HG03378 (cell line): ENCODE measurements around the gene PPP1R26.
A peak's percentile ranks its signal among the peaks of the same experiment; 100 is the strongest.

Source experiments
- ATAC-seq: cut with Tn5 transposase; IDR thresholded peaks from one replicate; pipeline ENCODE4 v1.9.1; 2021; ENCODE audit warnings: mild to moderate bottlenecking, moderate library complexity; ENCODE audit not compliant: unreplicated experiment

The PPP1R26 gene

GRCh38 chr9:135486267-135487065 is 6.9 kb downstream of the PPP1R26 start:
- no peak for ATAC-seq

GRCh38 chr9:135487281-135488012 is 7.9 kb downstream of the PPP1R26 start:
- ATAC-seq: no peak

DNA sequence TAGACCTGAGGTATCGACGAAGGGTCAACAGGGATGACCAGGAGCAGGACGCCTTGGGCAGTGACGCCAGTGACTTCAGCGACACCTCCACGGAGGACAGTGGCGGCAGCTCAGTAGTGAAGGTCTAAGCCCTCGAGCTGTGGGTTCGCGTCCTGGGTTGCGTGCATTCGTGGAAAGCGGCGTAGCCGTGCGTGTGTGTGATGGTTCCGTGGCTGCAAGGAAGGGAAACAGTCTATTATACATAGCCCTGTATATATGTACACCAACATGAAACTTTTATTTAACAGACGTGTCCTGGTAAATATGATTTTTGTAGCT is 8.4 kb downstream of the PPP1R26 start:
- no peak for ATAC-seq

DNA sequence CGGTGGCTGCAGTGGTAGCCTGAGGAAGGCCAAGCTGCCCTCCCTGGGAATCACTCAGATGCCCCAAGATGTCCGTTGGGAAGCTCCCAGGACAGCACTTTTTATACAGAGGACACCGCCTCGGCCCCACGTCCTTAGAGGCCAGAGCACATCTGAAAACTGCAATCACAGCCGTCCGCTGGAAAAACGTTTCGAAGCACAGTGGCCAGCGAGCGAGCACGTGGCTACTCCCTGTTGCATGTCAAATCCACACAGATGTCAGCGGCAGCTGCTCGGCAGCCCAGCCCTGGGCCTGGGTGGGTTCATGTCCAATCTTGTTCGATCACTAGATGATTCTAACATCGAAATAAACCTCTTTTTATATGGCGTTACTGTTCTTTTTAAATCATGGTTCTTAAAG is 8.9 kb downstream of the PPP1R26 start:
- ATAC-seq: no peak

GRCh38 chr9:135489188-135489906 is 9.8 kb downstream of the PPP1R26 start:
- ATAC-seq: no peak

DNA sequence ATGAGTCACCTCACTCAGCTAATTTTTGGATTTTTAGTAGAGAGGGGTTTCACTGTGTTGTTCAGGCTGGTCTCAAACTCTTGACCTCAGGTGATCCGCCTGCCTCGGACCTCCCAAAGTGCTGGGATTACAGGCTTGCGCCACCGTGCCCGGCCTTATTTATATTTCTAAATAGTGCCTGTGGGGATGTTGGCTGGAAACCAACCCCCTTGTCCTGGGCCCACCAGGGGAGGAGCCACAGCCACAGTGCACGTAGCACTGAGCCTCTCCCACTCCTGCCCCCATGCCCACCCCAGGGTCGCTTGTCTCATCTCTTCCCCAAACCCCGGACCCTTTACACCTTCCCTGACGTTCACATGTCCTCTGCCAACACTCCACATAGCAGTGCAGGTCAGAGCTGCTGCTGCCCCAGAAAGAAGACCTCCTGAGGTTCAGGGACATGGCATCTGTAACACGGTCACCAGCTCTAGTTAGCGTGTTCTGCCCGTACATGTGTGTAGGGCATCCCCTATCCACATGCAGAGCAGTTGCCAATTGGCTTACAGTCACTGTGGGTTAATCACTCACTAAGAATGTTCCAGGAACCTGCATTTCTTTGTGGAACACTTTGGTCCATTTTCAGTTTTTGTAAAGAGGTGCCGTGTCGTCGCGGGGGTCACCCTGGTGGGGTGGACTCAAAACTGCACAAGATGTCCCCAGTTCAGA is 10.7 kb downstream of the PPP1R26 start:
- no peak for ATAC-seq

DNA sequence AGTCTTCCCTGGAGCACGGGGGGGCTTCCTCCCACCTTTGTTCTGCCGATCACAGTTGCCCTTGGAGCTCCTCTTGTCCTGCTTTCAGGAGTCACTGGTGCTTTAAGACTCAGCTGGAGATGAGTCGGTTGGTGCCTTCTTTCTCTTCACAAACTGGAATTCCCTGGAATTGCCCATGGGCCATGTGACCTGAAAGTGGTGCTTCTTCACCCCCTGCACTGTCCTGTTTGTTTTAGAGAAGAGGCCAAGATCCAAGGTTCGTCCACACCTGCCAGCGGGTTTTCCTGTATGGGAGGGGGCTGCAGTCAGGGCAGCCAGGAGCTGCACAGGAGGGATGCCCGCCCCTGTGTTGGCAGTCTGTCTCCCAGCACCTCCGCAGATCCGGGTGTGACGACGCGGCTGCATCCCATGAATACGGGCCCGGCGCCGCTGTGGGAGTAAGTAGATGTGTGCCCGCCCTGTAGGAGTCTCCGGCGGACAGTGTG is 11.4 kb downstream of the PPP1R26 start:
- ATAC-seq: no peak

GRCh38 chr9:135491764-135492163 is 12.2 kb downstream of the PPP1R26 start:
- no peak for ATAC-seq

GRCh38 chr9:135492886-135493669 is 13.5 kb downstream of the PPP1R26 start:
- ATAC-seq: no peak

DNA sequence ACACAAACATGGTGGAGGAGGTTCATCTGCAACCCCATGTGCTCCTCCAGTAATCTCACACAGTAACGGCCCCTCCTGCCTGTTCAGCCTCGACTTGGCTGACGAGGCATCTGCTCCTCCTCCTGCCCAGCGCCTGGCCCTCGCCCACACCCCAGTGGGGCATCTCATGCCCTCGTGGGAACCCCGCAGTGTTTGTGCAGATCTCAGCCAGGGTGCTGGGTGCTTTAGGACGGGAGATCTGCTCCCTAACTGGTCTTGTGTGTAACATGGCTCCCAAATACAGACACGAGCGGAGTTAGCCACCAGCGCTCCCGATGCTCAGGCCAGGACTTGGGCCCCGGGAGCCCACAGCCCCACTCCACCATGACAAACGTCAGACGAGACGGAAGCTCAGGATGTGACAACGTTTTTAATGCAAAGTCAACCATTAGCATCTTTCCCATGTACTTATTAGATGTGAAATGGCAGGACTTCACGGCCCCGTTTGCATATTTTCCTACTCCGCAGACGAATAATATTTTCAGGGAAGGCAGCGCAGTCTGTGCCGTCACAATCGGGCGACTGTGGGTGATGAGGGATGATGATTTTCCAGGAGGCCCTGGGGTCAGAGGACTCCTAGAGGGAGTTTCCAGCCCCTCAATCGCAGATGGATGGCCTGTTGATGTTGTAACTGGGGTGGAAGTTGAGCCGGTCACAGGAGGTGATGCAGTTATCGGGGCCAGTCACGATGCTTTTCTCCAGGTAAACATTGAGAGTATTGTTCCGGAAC is 15.4 kb downstream of the PPP1R26 start:
- no peak for ATAC-seq

DNA sequence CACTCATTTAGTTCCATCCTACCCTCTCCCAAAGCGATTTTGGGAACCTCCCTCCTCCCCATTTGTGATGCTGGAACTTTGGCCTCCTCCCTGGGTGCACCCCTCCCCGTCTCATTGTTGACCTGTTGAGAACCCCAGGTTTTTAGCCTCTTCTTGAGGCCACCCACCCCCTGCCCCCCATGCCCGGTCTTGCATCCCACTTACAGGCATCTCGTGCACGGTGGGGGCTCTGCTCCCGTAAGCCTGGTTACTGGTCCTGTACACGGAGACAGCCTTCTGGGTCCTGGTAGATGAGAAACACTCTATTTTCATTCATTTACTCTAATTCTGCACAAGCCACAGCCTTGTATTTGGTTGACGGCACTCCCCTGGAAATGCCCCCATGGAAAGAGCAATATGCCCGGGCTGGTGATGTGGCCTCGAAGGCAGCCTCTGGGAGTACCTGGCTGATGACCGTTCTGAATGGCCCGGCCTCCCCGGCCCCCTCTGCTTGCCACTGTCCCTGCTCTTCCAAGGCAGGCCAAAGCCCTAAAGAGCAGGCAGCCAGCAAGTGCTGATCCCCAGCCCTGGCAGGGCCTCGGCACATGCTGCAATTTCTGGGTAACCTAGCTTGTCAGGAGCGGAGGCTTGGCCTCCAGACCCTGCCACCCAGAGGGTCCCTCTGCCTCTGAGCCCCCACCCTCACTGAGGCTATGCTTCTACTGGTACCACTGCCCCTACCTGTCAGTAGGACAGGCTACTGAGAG is 19.0 kb downstream of the PPP1R26 start:
- ATAC-seq: no peak

DNA sequence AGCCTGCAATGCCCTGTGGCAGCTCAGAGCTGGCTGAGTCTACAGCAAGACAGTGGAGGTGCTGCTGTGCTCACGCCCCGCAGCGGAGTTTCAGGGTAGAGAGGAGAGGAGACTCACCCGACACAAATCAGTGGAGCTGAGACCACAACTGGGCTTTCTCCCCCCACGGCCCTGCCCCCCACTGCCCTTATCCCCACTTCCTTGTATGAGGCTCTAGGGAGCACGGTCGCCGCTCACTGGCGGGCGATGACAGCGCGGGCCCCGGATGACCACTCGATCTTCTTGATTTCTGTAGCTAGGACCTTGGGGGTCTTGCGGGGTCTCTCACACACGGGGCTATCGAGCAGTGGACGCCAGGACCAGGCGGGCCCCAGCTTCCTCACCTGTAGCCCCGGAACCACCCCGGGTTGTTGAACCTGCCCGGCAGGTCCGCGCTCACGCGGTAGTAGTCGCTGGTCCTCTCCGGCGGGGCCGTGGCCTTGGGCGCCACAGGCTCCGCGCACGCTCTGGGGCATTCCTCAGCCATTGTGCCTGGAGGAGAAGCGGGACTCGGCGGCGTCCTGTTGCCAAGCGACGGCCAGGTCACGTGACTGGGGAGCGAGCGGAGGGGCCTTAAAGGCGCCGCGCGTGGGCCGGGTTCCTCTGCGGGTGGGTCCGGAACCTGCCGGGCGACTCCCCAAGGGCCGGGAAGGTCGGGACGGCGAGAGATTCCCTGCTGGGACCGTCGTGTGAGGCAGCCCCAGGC is 19.9 kb downstream of the PPP1R26 start:
- peak; percentile 36 for ATAC-seq

DNA sequence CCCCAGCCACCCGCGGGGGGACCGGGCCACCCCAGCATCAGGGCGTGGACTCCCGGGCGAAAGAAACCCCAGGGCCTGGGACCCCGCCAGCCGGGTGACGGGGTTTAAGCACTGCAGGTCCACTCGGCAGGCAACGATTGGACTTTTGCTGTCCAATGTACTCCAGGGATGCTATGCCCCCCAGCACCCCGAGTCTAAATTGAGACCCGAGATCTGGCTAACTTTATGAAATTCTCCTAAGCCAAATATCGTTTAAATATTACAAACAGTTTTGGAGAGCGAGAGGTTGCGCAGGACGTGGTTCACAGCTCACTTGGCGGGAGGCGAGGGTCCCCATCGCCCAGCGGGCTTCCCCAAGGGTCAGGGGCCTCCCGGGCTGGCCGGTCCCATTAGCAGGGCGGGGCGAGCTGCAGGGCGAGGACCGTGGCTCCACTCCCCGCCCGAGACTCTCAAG is 20.5 kb downstream of the PPP1R26 start:
- ATAC-seq: no peak

DNA sequence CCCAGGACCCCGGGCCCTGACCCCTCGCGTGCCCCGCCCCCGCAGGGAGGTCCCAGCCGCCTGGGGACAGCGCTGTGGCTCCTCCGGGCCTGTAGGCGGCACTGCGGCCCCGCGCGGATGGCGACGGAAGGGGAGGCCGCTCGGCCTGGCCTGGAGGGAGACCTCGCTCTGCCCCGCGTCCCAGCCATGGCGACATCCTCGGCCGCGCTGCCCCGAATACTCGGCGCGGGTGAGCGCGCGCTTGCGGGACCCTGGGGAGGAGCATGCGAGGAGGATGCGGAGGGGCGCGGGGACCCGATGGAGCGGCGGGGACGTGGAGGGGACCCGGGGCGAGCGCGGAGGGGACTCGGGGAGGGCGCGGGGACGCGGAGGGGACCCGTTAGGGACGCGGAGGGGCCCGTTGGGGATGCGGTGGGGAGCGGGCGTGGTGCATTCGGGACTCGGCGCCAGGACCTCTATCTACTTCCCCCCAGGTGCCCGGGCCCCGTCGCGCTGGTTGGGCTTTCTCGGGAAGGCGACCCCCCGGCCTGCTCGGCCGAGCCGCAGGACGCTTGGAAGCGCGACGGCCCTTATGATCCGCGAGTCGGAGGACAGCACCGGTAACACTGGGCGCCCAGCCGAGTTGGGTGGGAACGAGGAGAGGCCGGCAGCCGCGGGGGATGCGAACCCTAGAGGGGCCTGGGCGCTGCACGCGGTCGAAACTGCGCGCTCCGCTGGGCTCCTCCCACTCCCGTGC is 21.1 kb downstream of the PPP1R26 start, which contains the start of gene MRPS2:
Gene MRPS2, plus strand, starts transcription at position 158 of the 736 bp plus-strand sequence. Its CDS starts 29 bp downstream, at position 187.
- peak; percentile 37 for ATAC-seq

GRCh38 chr9:135501261-135502167 is 21.9 kb downstream of the PPP1R26 start:
- no peak for ATAC-seq
